Measurements from ENCODE around the gene SRMS. TPM values are rescaled to one million over a fixed set of nuclear protein-coding genes. Genes with fewer than 3 reads are reported as not detected.
A peak's percentile ranks its signal among the peaks of the same experiment; 100 is the strongest.
"Not testable (repeated sequence)": the region's sequence is repeated elsewhere in the genome, so short reads cannot be mapped to it uniquely, and the experiment has no call there.

The SRMS gene
- polyA plus RNA-seq, 12 donors, result 0.08 TPM; not detected in 11

- DNase-seq, result no peak
These were observed 31.6 kb upstream of the SRMS start for GRCh38 chr20:63579017-63579694.

- no peak for DNase-seq
These were observed 30.9 kb upstream of the SRMS start for GRCh38 chr20:63578224-63579016.

GRCh38 chr20:63577317-63577894 lies 29.9 kb upstream of the SRMS start:
- DNase-seq, result no peak

- DNase-seq, result no peak
These were observed 28.8 kb upstream of the SRMS start for GRCh38 chr20:63576311-63576710.

GRCh38 chr20:63574829-63575743 lies 27.5 kb upstream of the SRMS start:
- no peak for DNase-seq

- peak; percentile 58 for DNase-seq
These were observed 26.7 kb upstream of the SRMS start, which contains the start of gene HELZ2 for GRCh38 chr20:63574156-63574828. Gene HELZ2, minus strand, starts transcription at chr20:63574239. Its CDS starts 1,854 bp downstream, at chr20:63572385.

- no peak for DNase-seq
These were observed 26.1 kb upstream of the SRMS start for GRCh38 chr20:63573647-63574131.

GRCh38 chr20:63572788-63573646 lies 25.5 kb upstream of the SRMS start:
- no peak for DNase-seq

- no peak for DNase-seq
These were observed 24.7 kb upstream of the SRMS start for GRCh38 chr20:63572071-63572787.

- DNase-seq, result not testable (repeated sequence)
These were observed 23.5 kb upstream of the SRMS start for GRCh38 chr20:63571087-63571478.

- no peak for DNase-seq
These were observed 22.9 kb upstream of the SRMS start for GRCh38 chr20:63570281-63571086.

- no peak for DNase-seq
These were observed 21.7 kb upstream of the SRMS start for GRCh38 chr20:63568986-63569949.

GRCh38 chr20:63568170-63568981 lies 20.8 kb upstream of the SRMS start:
- DNase-seq, result no peak

- no peak for DNase-seq
These were observed 20.0 kb upstream of the SRMS start for GRCh38 chr20:63567386-63568169.

- no peak for DNase-seq
These were observed 19.5 kb upstream of the SRMS start for GRCh38 chr20:63567136-63567385.

All from muscle of arm (tissue), 12 donors.